ENCODE measurements around the gene CSNK2A1.

GRCh38 chr20:483815-484644, 59.6 kb downstream of the CSNK2A1 start:
- TF ChIP-seq CTCF (IDR thresholded peaks at IDR 0.05), result no peak
- TF ChIP-seq EZH2 (IDR thresholded peaks at IDR 0.05; ENCODE audit: borderline replicate concordance, insufficient read depth, low read depth, low read length, poor library complexity, severe bottlenecking), result no peak
